IPS-18a (cell line): ENCODE data around the gene ELL2.
A peak's percentile ranks its signal among the peaks of the same experiment; 100 is the strongest.

ENCODE experiments used
- H3K27ac ChIP-seq: one replicate; pipeline ENCODE4 v1.5.1; 2013; ENCODE audit warnings: low read length
- H3K27me3 ChIP-seq: one replicate; pipeline ENCODE4 v1.6.1; 2013; ENCODE audit warnings: mild to moderate bottlenecking, low read length; ENCODE audit not compliant: control insufficient read depth, insufficient read depth
- H3K36me3 ChIP-seq: one replicate; pipeline ENCODE4 v1.6.1; 2013; ENCODE audit warnings: low read depth, low read length; ENCODE audit not compliant: control insufficient read depth
- H3K4me1 ChIP-seq: one replicate; pipeline ENCODE4 v1.6.1; 2013; ENCODE audit warnings: low read depth, low read length; ENCODE audit not compliant: control insufficient read depth
- H3K4me3 ChIP-seq: one replicate; pipeline ENCODE4 v1.5.1; 2013; ENCODE audit warnings: low read length
- H3K9ac ChIP-seq: one replicate; pipeline ENCODE4 v1.6.1; 2013; ENCODE audit warnings: mild to moderate bottlenecking, low read length, moderate library complexity
- H3K9me3 ChIP-seq: one replicate; pipeline ENCODE4 v1.6.1; 2013; ENCODE audit warnings: low read depth, low read length; ENCODE audit not compliant: control insufficient read depth

Gene ELL2

DNA sequence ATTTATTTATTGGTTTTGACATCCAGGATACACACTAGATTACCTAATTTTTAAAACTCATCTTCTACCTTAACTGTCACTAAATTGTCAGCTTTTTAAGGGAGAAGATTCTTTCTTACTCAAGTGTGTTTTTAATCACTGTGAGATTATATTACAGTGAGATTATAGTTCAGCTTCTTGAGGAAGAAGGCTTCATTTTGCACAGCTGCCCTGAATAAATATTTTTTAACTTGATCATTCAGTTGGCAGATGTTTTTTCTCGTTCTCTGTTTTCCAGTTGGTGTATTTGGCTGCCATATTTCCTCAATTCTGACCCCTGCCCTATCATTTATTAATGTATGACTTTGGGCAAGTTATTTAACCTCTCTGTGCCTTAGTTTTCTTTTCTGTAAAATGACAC is 15.0 kb upstream of the ELL2 start:
- no peak overlapping the region for H3K9ac ChIP-seq
- no peaks in the 10 kb centered on the region for H3K9me3 ChIP-seq
- H3K27ac ChIP-seq: no peak overlapping the region
- no peaks in the 10 kb centered on the region for H3K27me3 ChIP-seq
- no peaks in the 10 kb centered on the region for H3K4me1 ChIP-seq
- no peaks in the 10 kb centered on the region for H3K36me3 ChIP-seq
- H3K4me3 ChIP-seq: no peak overlapping the region

DNA sequence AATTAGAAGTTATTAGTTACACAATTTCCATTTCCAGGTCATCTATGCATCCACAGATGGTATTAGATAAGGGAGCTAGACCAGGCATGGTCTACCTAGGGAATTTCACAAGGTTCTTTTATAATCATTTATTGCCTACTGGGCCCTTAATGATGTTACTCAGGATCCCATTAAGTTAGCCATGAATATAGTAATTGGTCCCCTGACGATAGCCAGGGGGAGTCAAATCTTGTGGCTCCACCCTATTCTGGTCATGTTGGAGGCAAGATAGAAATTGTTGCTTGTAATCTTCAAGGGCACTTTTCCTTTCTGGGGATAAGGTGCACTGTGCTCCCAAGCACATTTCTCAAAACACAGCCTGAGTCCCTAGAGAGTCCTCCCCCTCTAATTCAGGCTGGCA is 14.1 kb upstream of the ELL2 start:
- Histone ChIP-seq H3K9ac (no peak overlapping the region), H3K27ac (no peak overlapping the region), H3K4me3 (no peak overlapping the region), H3K27me3 (no peaks in the 10 kb centered on the region), H3K9me3 (no peaks in the 10 kb centered on the region), H3K4me1 (no peaks in the 10 kb centered on the region), H3K36me3 (no peaks in the 10 kb centered on the region)

DNA sequence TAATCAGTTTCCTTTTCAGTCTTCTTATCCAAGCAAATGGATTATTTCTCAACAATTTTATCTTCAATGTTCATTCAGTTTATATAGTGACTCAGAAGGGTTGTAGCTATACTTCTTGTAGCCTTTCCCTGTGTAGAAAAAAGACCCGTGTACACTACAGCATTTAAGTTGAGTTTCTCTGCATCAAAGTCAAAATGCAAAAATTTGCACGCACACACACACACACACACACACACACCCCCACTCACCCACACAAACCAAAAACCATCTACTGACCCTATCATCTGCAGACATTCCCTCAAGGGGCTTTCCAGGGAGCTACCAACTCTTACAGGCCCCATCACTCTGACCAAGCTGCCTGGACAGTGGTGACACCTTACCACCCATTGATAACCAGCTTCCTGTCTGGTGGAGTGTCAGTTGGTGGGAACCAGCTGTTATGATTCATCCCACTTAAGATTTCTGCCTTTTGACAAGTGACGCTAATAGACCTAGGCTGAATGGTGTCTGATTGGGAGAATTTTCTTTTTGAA is 12.2 kb upstream of the ELL2 start:
- no peak overlapping the region for H3K4me3 ChIP-seq
- no peak overlapping the region for H3K9ac ChIP-seq
- no peaks in the 10 kb centered on the region for H3K4me1 ChIP-seq
- no peaks in the 10 kb centered on the region for H3K9me3 ChIP-seq
- H3K36me3 ChIP-seq: no peaks in the 10 kb centered on the region
- H3K27me3 ChIP-seq: no peaks in the 10 kb centered on the region
- no peak overlapping the region for H3K27ac ChIP-seq

DNA sequence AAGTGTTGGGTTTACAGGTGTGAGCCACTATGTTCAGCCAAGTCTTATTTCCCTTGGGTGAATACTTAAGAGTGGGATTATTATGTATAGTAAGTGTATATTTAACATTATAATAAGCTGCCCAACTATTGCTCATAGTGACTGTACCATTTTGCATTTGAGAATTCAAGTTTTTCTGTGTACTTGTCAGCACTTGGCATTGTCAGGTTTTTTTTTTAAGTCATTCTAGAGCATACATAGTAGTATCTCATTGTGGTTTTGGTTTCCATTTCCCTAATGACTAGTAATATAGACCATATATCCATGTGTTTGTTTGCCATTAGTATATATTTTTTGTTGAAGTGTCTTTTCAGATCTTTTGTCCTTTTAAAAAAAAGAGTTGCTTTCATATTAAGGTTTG is 10.5 kb upstream of the ELL2 start:
- Histone ChIP-seq H3K27me3 (no peaks in the 10 kb centered on the region), H3K27ac (no peak overlapping the region), H3K9ac (no peak overlapping the region), H3K9me3 (no peaks in the 10 kb centered on the region), H3K4me1 (no peaks in the 10 kb centered on the region), H3K36me3 (no peaks in the 10 kb centered on the region), H3K4me3 (no peak overlapping the region)

DNA sequence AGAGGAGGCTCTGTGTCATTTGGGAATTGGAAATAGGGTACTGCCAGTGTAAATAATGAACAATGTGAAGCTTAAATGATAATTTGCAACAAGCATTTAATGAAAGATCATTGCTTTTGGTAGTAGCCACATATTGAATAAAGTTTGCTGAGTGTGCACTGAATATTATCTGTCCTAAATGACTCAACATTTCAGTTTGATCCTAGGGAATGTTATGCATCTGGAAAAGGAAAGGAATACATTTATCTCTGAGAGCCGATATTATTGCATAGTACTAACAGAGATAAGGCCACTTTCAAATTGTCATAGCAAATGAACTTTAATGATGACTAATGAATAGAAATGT is 8.7 kb upstream of the ELL2 start:
- H3K9me3 ChIP-seq: no peaks in the 10 kb centered on the region
- H3K4me1 ChIP-seq: no peaks in the 10 kb centered on the region
- H3K36me3 ChIP-seq: no peaks in the 10 kb centered on the region
- H3K9ac ChIP-seq: no peak overlapping the region
- H3K27me3 ChIP-seq: no peaks in the 10 kb centered on the region
- H3K4me3 ChIP-seq: no peak overlapping the region
- no peak overlapping the region for H3K27ac ChIP-seq

DNA sequence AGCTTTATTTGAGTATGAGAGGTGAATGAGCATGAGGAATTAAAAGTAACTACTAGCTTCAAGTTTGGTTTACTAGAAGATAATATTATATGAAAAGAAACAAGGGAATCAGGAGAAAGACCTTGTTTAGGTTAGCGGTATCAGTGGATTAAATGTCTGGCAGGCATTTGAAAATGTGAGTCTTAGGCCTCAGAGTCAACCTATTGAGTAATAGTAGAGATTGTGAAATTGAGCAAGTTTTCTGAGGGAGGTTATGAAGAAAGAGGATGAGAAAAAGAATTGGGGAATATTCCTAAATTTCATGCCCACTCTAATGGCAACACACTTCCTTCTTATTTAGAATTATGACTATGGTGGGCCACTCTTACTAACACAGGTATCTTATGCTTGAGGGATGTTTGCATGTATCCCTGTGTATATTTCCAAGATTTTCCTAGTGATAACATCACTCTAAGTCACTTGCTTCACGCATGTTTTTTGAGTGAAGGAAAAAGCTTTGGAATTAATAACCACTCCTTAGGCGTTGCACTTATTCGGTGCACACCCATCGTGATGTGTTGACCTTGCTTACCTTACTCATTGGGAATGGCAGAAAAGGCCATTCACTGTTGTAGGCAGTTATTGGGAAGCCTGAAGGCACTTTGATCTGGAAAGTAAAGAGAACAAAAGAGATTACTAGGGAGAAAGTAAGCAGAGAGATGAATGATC is 8.2 kb upstream of the ELL2 start:
- no peaks in the 10 kb centered on the region for H3K36me3 ChIP-seq
- H3K9me3 ChIP-seq: no peaks in the 10 kb centered on the region
- H3K4me1 ChIP-seq: no peaks in the 10 kb centered on the region
- no peak overlapping the region for H3K27ac ChIP-seq
- H3K4me3 ChIP-seq: no peak overlapping the region
- H3K9ac ChIP-seq: no peak overlapping the region
- H3K27me3 ChIP-seq: no peaks in the 10 kb centered on the region

DNA sequence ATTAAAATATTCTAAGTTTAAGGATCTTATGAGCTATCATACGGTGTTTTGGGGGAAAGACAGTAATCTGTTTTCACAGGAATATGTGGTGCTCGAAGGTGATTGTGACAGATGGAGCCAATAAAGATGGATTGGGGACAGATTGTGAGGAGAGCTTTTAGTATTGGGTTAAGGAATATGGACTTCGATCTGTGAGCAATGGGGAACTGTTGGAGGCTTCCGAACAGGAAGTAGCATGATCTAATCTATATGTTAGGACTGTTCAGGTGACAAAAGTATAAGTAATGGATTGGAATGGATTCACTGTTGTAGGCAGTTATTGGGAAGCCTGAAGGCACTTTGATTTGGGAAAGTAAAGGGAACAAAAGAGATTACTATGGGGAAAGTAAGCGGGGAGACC is 7.4 kb upstream of the ELL2 start:
- Histone ChIP-seq H3K27me3 (no peaks in the 10 kb centered on the region), H3K9ac (no peak overlapping the region), H3K4me3 (no peak overlapping the region), H3K27ac (no peak overlapping the region), H3K9me3 (no peaks in the 10 kb centered on the region), H3K36me3 (no peaks in the 10 kb centered on the region), H3K4me1 (peaks cover 3% of the 10 kb centered on the region)

DNA sequence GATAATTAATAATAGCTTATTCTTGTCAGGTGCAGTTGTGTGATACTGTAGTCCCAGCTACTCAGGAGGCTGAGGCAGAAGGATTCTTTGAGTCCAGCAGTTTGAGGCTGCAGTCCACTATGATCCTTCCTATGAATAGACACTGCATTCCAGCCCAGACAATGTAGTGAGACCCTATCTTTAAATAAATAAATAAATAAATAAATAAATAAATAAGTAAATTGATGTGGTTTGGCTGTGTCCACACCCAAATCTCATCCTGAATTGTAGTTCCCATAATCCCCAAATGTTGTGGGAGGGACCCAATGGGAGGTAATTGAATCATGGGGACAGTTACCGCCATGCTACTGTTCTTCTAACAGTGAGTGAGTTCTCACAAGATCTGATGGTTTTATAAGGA is 5.6 kb upstream of the ELL2 start:
- Histone ChIP-seq H3K4me1 (peaks cover 19% of the 10 kb centered on the region), H3K4me3 (no peak overlapping the region), H3K9ac (no peak overlapping the region), H3K9me3 (no peaks in the 10 kb centered on the region), H3K27ac (no peak overlapping the region), H3K27me3 (no peaks in the 10 kb centered on the region), H3K36me3 (no peaks in the 10 kb centered on the region)

DNA sequence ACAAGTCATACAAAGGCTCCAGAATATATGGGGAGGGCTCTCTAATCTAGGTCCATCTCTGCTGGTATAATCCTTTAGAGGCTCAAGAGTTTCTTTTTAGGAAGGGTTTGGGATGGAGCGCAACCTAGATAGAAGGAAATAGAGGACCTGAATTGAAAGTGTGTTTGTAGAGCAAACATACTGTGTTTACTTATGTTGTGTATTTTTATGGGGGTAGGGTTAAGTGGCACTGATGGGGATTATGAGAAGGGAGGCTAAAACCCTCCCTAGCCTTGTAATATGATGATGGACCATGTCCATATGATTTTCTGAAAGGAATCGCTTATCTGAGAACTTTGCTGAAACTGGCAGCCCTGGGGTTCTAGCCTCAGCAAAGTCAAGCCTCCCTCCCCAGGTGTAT is 4.4 kb upstream of the ELL2 start:
- Histone ChIP-seq H3K4me3 (no peak overlapping the region), H3K9ac (no peak overlapping the region), H3K36me3 (no peaks in the 10 kb centered on the region), H3K27ac (no peak overlapping the region), H3K27me3 (peaks cover under 1% of the 10 kb centered on the region), H3K4me1 (peaks cover 19% of the 10 kb centered on the region), H3K9me3 (no peaks in the 10 kb centered on the region)

DNA sequence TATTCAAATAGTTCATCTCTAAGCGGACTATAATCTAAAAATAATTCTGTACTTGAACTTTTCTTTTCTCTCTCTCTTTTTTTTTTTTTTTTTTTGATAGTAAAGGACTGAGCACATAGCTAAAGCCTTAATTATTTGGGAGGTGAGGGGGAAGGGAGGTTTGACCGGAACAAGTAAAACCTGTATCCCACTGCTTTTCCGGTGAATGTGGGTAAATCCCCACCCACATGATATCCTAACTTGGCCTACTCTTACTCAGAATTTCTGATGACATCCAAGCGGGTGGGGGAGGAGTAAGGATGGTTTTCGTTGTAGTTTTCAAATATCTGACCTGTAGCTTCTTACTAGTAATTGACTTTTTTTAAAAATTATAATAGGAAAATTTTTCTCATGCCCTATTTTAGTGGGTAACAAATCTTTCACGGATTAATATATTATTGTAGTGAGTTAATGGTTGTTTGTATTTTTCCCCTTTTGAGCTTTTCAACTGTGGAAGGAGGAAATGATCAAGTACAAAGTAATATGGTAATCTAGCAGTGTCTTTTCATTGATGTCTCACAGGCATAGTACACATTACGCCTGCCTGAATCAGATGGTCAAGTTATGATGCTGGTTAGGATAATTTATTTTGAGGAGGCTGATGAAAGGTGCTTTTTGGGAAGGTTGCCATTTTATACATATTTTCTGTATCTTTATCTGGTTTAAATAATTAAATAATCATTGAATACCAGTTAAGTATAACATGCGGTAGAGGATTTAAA is 2.2 kb upstream of the ELL2 start:
- no peak overlapping the region for H3K4me3 ChIP-seq
- peaks cover 17% of the 10 kb centered on the region for H3K27me3 ChIP-seq
- no peaks in the 10 kb centered on the region for H3K9me3 ChIP-seq
- no peak overlapping the region for H3K27ac ChIP-seq
- H3K9ac ChIP-seq: peak overlapping the region; percentile 11
- H3K36me3 ChIP-seq: no peaks in the 10 kb centered on the region
- H3K4me1 ChIP-seq: peaks cover 34% of the 10 kb centered on the region

DNA sequence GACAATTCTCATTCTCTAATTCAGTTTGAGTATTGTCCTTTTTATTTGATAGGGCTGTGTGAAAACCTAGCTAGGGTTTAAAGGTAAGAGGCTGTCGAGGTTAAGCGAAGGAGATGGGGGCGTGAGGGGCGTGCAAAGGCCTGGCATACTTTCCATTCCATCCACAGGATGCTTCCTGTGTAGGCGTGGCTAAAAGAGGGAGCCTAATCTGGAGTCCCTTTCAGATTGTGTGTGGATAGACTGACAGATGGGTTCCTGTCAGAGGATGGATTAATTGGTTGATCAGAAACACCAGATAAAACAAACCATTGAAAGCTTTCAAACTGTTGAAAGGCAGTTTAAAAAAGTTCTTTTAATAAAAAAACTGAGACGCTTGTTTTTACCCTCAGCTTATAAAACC is 1.1 kb upstream of the ELL2 start:
- peaks cover 17% of the 10 kb centered on the region for H3K27me3 ChIP-seq
- H3K9me3 ChIP-seq: no peaks in the 10 kb centered on the region
- H3K36me3 ChIP-seq: no peaks in the 10 kb centered on the region
- H3K4me1 ChIP-seq: peaks cover 43% of the 10 kb centered on the region
- peak overlapping the region; percentile 67 for H3K9ac ChIP-seq
- H3K27ac ChIP-seq: peak overlapping the region; percentile 88
- peak overlapping the region; percentile 91 for H3K4me3 ChIP-seq

DNA sequence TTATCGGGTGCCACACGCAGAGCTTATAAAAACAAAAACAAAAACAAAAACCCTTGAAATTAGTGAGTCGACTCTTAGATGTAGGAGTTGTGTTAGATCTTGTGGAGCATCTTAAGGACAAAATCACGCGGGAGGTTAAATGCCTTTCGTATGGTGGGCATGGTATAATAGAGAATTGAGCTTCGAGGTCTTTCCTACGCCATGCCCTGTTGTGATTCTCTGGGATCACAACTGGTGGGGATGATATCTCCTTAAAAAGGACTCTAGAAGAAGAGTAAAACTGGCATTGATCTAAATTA is 773 bp upstream of the ELL2 start:
- Histone ChIP-seq H3K27ac (peak overlapping the region; percentile 88), H3K9ac (peak overlapping the region; percentile 67)

More for the DNA sequence above, 773 bp upstream of the ELL2 start:
- no peaks in the 10 kb centered on the region for H3K36me3 ChIP-seq
- peaks cover 17% of the 10 kb centered on the region for H3K27me3 ChIP-seq
- H3K4me3 ChIP-seq: peak overlapping the region; percentile 91
- H3K9me3 ChIP-seq: no peaks in the 10 kb centered on the region
- H3K4me1 ChIP-seq: peaks cover 47% of the 10 kb centered on the region
